Activated B cell treated with CpG ODN at 0.5 μM for 24 hours (primary cell): Measurements from ENCODE around the gene HLCS. TPM values are rescaled to one million over a fixed set of nuclear protein-coding genes. Genes with fewer than 3 reads are reported as not detected.

ENCODE experiments used
- ATAC-seq: fragments of 200-7000 bp; cut with Tn5 transposase; one replicate; pipeline ENCODE4 v1.10.0; 2021; ENCODE audit warnings: low read depth, mild to moderate bottlenecking, moderate library complexity
- CTCF ChIA-PET: fragments of 350-600 bp; sonication (Branson Sonifier 250); formaldehyde crosslinking; loops from one replicate; lab custom pipeline; 2021; ENCODE audit warnings: antibody characterized with exemption; lab: Charles Lee
- POLR2A ChIA-PET: fragments of 350-600 bp; sonication (Branson Sonifier 250); formaldehyde crosslinking; loops from one replicate; lab custom pipeline; 2021; ENCODE audit warnings: antibody characterized with exemption; lab: Charles Lee
- DNase-seq: peaks from one replicate; pipeline ENCODE4 v3.0.0; 2022
- H3K27ac Mint-ChIP-seq: one replicate; pipeline ENCODE4 v1.8.0; 2020; ENCODE audit warnings: mixed read lengths
- H3K27me3 Mint-ChIP-seq: one replicate; pipeline ENCODE4 v1.8.0; 2021; ENCODE audit warnings: mixed read lengths
- H3K36me3 Mint-ChIP-seq: one replicate; pipeline ENCODE4 v1.8.0; 2021; ENCODE audit warnings: low read depth, mixed read lengths
- H3K4me1 Mint-ChIP-seq: one replicate; pipeline ENCODE4 v1.8.0; 2021; ENCODE audit warnings: mixed read lengths
- H3K4me3 Mint-ChIP-seq: one replicate; pipeline ENCODE4 v1.8.0; 2020; ENCODE audit warnings: mild to moderate bottlenecking, mixed read lengths
- H3K9me3 Mint-ChIP-seq: one replicate; pipeline ENCODE4 v1.8.0; 2020; ENCODE audit warnings: mixed read lengths
- CTCF ChIP-seq: fragments of 200-600 bp; IDR thresholded peaks from one replicate; pipeline ENCODE4 v1.8.0; 2022; ENCODE audit warnings: antibody characterized with exemption, mild to moderate bottlenecking
- intact Hi-C: fragments of 100-400 bp; cut with micrococcal nuclease; formaldehyde crosslinking; loops from one replicate; pipeline ENCODE4 v1.15.1; 2024
- total RNA-seq: library from RNA; stranded (reverse); gene quantifications from 2 replicates; pipeline ENCODE4 v1.2.3, GENCODE V29; 2022

Gene HLCS
- total RNA-seq, 1 donor from 2014 or later = 10.6 TPM

GRCh38 chr21:36881228-36881627, 85.2 kb downstream of the HLCS start:
- DNase-seq = no peak
- no peak overlapping the region for H3K4me3 Mint-ChIP-seq
- H3K9me3 Mint-ChIP-seq = peaks cover 22% of the 10 kb centered on the region
- CTCF ChIA-PET = no interaction called here
- no peaks in the 10 kb centered on the region for H3K27me3 Mint-ChIP-seq
- no peaks in the 10 kb centered on the region for H3K4me1 Mint-ChIP-seq
- TF ChIP-seq CTCF = no peak
- intact Hi-C loops = no loop called here
- POLR2A ChIA-PET = no interaction called here
- ATAC-seq = no peak
- H3K27ac Mint-ChIP-seq = no peak overlapping the region
- H3K36me3 Mint-ChIP-seq = peaks cover 50% of the 10 kb centered on the region

GRCh38 chr21:36879827-36880226, 86.6 kb downstream of the HLCS start:
- H3K4me1 Mint-ChIP-seq = no peaks in the 10 kb centered on the region
- DNase-seq = no peak
- H3K27ac Mint-ChIP-seq = no peak overlapping the region
- no peak for ATAC-seq
- H3K27me3 Mint-ChIP-seq = no peaks in the 10 kb centered on the region
- peaks cover 22% of the 10 kb centered on the region for H3K9me3 Mint-ChIP-seq
- intact Hi-C loops = no loop called here
- ChIA-PET POLR2A (no interaction called here), CTCF (interaction anchor here (1.3 kb wide), 1 partner anchor 111 kb away, joined by 3 read pairs; no protein-coding TSS in a partner anchor)
- TF ChIP-seq CTCF = no peak
- peaks cover 45% of the 10 kb centered on the region for H3K36me3 Mint-ChIP-seq
- H3K4me3 Mint-ChIP-seq = no peak overlapping the region

- H3K36me3 Mint-ChIP-seq = peaks cover 25% of the 10 kb centered on the region
- H3K4me3 Mint-ChIP-seq = no peak overlapping the region
- H3K4me1 Mint-ChIP-seq = no peaks in the 10 kb centered on the region
- no peaks in the 10 kb centered on the region for H3K27me3 Mint-ChIP-seq
- DNase-seq (no peak), ATAC-seq (no peak)
- intact Hi-C loops = no loop called here
- ChIA-PET CTCF (no interaction called here), POLR2A (no interaction called here)
- no peak for TF ChIP-seq CTCF
- H3K9me3 Mint-ChIP-seq = peaks cover 10% of the 10 kb centered on the region
- H3K27ac Mint-ChIP-seq = no peak overlapping the region
Measured at GRCh38 chr21:36877741-36878140, 88.7 kb downstream of the HLCS start.

GRCh38 chr21:36874665-36875064, 91.8 kb downstream of the HLCS start:
- no peak for DNase-seq
- CTCF ChIA-PET = no interaction called here
- Mint-ChIP-seq H3K27ac (no peak overlapping the region), H3K27me3 (no peaks in the 10 kb centered on the region), H3K9me3 (peaks cover 9% of the 10 kb centered on the region), H3K4me1 (no peaks in the 10 kb centered on the region), H3K4me3 (no peak overlapping the region), H3K36me3 (peaks cover 16% of the 10 kb centered on the region)
- POLR2A ChIA-PET = no interaction called here
- intact Hi-C loops = no loop called here
- TF ChIP-seq CTCF = no peak
- no peak for ATAC-seq

- ATAC-seq = no peak
- intact Hi-C loops = no loop called here
Measured at GRCh38 chr21:36873513-36873912, 93.0 kb downstream of the HLCS start.

More at GRCh38 chr21:36873513-36873912, 93.0 kb downstream of the HLCS start:
- ChIA-PET POLR2A (no interaction called here), CTCF (no interaction called here)
- DNase-seq = no peak
- Mint-ChIP-seq H3K27me3 (no peaks in the 10 kb centered on the region), H3K4me1 (no peaks in the 10 kb centered on the region), H3K4me3 (no peak overlapping the region), H3K27ac (no peak overlapping the region), H3K36me3 (peaks cover 16% of the 10 kb centered on the region), H3K9me3 (peaks cover 9% of the 10 kb centered on the region)
- no peak for TF ChIP-seq CTCF
